Inflammatory macrophage treated with lipopolysaccharide for 4 hours (primary cell): ENCODE results near the gene LRP1.

ENCODE experiments used
- DNase-seq: peaks from one replicate; pipeline ENCODE4 v3.0.0-alpha.2; 2020

Gene LRP1

GRCh38 chr12:57177354-57177753, 49.1 kb downstream of the LRP1 start:
- no peak for DNase-seq

GRCh38 chr12:57178213-57178612, 49.9 kb downstream of the LRP1 start:
- no peak for DNase-seq

- no peak for DNase-seq
These were observed 51.2 kb downstream of the LRP1 start for GRCh38 chr12:57179331-57180086.

- DNase-seq: no peak
These were observed 52.2 kb downstream of the LRP1 start for GRCh38 chr12:57180321-57180989.

DNA sequence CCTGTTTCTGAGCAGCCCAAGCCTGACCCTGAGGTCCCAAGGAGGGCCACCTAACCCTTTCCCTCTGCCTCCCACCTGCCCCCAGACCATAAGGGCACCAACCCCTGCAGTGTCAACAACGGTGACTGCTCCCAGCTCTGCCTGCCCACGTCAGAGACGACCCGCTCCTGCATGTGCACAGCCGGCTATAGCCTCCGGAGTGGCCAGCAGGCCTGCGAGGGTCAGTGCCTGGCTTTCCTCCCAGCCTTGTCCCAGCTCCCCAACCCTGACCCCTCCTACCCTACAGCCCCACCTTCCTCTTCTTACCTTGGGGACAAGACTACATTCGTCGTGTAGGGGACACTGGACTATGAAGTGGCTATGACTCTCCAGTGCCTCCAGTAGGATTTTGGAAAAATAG, 52.8 kb downstream of the LRP1 start:
- DNase-seq: no peak

GRCh38 chr12:57181561-57182155, 53.4 kb downstream of the LRP1 start:
- no peak for DNase-seq

DNA sequence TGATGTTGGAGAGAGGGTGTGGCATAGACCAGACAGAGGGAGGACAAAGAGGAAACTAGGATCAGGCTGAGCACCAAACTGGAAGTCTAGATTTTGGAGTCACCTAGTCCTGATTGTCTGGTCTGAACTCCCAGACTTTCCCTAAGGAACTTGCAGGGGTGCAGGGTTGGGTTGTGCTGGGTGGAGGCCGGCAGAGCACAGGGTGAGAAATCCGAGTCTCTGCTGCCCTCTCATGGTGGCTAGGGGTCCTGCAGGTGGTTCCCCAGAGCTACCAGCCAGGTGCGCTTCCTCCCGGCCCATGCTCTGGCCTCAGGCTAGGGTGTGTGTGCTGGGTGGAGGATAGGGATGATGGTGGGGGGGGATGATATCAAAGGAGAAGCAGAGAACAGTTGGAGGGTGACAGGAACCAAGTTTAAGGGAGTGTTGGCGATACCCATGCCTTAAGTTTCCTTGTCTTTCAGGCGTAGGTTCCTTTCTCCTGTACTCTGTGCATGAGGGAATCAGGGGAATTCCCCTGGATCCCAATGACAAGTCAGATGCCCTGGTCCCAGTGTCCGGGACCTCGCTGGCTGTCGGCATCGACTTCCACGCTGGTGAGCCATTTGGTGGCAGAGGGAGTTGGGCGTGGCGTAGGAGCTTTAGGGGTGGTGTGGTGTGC, 54.8 kb downstream of the LRP1 start:
- peak; percentile 60 for DNase-seq

GRCh38 chr12:57183939-57184725, 55.8 kb downstream of the LRP1 start:
- no peak for DNase-seq

- DNase-seq: no peak
These were observed 57.1 kb downstream of the LRP1 start for GRCh38 chr12:57185403-57185802.

- no peak for DNase-seq
These were observed 57.7 kb downstream of the LRP1 start for GRCh38 chr12:57185906-57186508.

DNA sequence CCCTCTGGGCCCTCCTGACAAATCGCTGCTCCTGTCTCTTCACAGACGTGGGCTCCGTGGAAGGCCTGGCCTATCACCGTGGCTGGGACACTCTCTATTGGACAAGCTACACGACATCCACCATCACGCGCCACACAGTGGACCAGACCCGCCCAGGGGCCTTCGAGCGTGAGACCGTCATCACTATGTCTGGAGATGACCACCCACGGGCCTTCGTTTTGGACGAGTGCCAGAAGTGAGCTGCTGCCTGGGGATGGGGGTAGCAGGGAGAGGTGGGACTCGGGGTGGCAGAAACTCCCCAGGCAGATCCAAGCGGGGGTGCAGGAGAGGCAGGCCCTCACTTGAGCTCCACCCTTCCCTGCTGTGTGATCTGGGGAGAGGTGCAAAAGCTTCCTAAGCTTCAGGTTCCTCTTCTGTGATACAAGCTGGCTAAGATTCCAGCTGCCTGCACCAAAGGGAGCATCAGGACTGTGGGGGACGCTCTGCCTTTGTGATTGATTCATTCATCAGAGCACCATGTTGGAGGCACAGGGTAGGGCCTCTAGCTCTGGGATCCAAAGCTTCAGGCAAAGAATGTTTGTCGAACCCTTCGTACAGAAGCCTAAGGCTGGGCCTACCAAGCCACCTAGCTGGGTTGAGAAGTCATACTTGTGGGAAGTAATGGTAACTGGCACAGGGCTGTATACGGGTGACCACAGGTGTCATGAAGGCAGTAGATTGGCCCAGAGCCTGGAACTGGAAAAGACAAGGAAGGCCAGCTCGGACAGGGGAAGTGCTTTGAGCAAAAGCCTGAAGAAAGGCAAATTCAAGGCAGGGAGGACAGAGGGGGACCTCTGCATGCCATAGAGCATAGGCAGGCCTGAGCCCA, 59.2 kb downstream of the LRP1 start:
- DNase-seq: no peak

- DNase-seq: no peak
These were observed 59.8 kb downstream of the LRP1 start for GRCh38 chr12:57188090-57188425.

DNA sequence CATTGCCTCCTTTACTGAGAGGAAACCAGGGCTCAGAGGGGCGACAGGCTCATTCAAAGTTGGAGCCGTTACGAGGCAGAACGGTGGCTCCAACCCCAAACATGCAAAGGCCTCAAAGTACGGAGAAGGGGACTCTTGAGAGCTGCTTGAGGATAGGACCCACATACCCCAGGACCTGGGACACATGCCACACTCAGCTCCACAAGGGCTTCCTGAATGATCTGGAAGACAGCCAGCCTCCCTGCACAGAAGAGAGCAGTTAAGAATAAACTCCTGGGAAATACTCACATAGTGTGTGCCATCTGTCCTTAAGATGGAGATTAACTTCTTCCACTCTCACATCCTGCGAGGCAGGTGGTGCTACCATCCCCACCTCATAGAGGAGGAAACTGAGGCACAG, 61.8 kb downstream of the LRP1 start:
- DNase-seq: no peak

DNA sequence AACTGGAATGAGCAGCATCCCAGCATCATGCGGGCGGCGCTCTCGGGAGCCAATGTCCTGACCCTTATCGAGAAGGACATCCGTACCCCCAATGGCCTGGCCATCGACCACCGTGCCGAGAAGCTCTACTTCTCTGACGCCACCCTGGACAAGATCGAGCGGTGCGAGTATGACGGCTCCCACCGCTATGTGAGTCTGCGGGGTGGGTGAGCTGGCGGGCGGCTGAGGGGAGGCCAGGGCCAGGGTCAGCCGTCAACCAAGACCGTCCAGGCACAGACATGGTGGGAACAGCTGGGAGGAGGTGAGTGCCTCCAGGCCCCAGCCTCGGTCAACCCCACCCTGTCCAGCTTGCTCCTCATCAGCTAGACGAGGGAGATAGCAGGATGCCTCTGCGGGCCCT, 62.5 kb downstream of the LRP1 start:
- no peak for DNase-seq

DNA sequence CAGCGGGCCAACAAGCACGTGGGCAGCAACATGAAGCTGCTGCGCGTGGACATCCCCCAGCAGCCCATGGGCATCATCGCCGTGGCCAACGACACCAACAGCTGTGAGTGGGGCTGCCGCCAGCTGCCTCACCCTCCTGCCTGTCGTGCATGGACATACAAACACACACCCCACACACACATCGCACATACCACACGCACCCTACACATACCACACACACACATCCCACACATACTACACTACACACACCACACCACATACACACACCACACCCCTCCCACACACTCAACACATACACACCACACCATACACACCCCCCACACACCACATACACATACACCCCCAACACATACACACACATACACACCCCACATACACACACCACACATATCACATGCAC, 63.1 kb downstream of the LRP1 start:
- no peak for DNase-seq

DNA sequence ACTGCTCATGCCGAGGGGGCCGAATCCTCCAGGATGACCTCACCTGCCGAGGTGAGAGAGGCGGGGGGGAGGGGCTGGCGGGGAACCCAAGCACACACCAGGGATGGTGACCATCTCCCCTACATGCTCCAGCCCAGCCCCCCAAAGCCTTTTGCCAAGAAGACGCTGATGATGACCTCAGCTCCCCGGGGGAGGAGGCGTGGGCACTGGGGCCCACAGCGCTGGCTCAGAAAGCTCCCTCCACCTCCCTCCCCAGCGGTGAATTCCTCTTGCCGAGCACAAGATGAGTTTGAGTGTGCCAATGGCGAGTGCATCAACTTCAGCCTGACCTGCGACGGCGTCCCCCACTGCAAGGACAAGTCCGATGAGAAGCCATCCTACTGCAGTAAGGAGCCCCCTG, 64.6 kb downstream of the LRP1 start:
- no peak for DNase-seq

DNA sequence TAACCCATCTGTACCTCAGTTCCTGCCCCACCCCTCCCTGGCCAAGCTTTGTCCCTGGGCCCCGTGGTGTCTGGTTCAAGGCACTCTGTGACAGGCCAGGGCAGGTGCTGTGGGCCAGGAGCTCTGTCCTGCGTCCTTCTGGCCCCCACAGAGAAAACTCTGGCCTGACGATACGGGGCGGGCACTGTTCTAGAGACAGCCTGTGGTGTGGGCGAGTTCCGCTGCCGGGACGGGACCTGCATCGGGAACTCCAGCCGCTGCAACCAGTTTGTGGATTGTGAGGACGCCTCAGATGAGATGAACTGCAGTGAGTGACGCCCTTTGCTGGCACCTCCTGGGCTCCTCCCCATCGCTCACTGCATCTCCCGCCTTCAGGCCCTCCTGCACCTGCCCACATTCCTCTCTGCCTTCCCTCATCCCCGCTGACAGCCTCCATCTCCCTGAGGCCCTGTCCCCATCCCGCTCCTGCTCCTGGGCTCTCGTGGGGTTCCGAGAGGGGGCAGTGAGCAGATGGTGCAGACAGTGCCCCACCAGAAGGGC, 65.5 kb downstream of the LRP1 start:
- no peak for DNase-seq

GRCh38 chr12:57194253-57194652, 66.0 kb downstream of the LRP1 start:
- DNase-seq: no peak

DNA sequence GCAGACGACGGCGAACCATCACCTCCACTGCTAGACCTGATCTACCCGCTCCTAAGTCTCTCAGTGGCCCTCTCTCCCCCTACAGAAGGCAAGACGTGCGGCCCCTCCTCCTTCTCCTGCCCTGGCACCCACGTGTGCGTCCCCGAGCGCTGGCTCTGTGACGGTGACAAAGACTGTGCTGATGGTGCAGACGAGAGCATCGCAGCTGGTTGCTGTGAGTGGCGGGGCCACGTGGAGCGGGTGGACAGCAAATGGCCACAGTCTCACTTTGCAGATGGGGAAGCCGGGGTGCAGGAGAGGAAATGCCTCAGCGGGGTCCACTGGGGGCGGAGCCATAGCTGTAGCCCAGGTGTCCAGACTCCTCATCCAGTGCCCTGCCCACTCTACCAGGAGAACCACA, 66.9 kb downstream of the LRP1 start:
- no peak for DNase-seq

GRCh38 chr12:57195611-57196371, 67.5 kb downstream of the LRP1 start:
- no peak for DNase-seq

DNA sequence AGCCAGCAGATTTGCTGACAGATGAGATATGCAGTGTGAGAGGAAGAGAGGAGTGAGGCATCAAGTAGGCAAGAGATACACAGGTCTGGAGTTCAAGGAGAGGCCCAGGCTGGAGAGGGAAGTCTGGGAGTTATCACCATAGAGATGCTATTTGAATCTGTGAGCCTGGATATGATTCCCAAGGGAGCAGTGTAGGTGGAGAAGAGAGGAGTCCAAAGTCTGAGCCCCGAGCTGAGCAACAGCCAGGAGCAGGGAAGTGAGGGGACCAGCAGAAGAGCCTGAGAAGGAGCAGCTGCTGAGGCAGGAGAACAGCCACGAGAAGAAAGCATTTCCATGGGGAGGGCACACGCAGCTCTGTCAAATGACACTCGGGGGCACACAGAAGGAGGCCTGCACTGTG, 68.2 kb downstream of the LRP1 start:
- no peak for DNase-seq
